Gastrocnemius medialis (tissue), 4 donors: ENCODE measurements around the gene SMC3. TPM values are rescaled to one million over a fixed set of nuclear protein-coding genes. Genes with fewer than 3 reads are reported as not detected.
A peak's percentile ranks its signal among the peaks of the same experiment; 100 is the strongest.

Experiments used
- ATAC-seq, 2 donors: fragments of 150-250 bp; one replicate each; pipeline ENCODE4 v1.9.1; 2016
- DNase-seq, 2 donors: peaks; one replicate each; pipeline ENCODE4 v3.0.0-alpha.2; 2019
- H3K27ac ChIP-seq, 4 donors: fragments of 200-600 bp; sonication (generic); 1 replicate in 1 of 4; 2 replicates in 3 of 4; pipeline ENCODE4 v1.5.1; 2016 to 2018; ENCODE audit warnings: mild to moderate bottlenecking in 2 of 4, moderate library complexity in 1 of 4
- H3K27me3 ChIP-seq, 3 donors: fragments of 200-600 bp; sonication (generic) in 2 of 3; 1 replicate in 1 of 3; 2 replicates in 2 of 3; pipeline versions ENCODE4 v1.5.1 to v1.6.0; 2016 to 2019; ENCODE audit warnings: mild to moderate bottlenecking in 1 of 3, moderate library complexity in 1 of 3
- H3K36me3 ChIP-seq, 2 donors: fragments of 200-600 bp; sonication (generic) in 1 of 2; one replicate each; pipeline ENCODE4 v1.5.1; 2017 to 2018
- H3K4me1 ChIP-seq, 2 donors: fragments of 200-600 bp; sonication (generic) in 1 of 2; one replicate each; pipeline ENCODE4 v1.5.1; 2016 to 2017; ENCODE audit warnings: mild to moderate bottlenecking in 2 of 2
- H3K4me3 ChIP-seq, 4 donors: fragments of 200-600 bp; sonication (generic) in 3 of 4; 1 replicate in 1 of 4; 2 replicates in 3 of 4; pipeline ENCODE4 v1.5.1; 2016 to 2019; ENCODE audit warnings: mild to moderate bottlenecking in 2 of 4
- H3K9me3 ChIP-seq, 3 donors: fragments of 200-600 bp; sonication (generic) in 2 of 3; 1 replicate in 1 of 3; 2 replicates in 2 of 3; pipeline ENCODE4 v1.5.1; 2016 to 2019
- CTCF ChIP-seq, 5 experiments: fragments of 450-650 bp in 3 of 5; fragments of 200-600 bp in 2 of 5; sonication (generic) in 2 of 5; IDR thresholded peaks in 4 of 5; conservative IDR thresholded peaks in 1 of 5; 1 replicate in 4 of 5; 2 replicates in 1 of 5; pipeline ENCODE4 v1.5.1; 2016 to 2019; ENCODE audit warnings: antibody characterized with exemption in 5 of 5, mild to moderate bottlenecking in 3 of 5, moderate library complexity in 3 of 5
- POLR2A ChIP-seq, 2 donors: fragments of 450-650 bp; IDR thresholded peaks; one replicate each; pipeline ENCODE4 v1.6.1; 2017; ENCODE audit warnings: antibody characterized with exemption in 2 of 2, mild to moderate bottlenecking in 2 of 2, moderate library complexity in 2 of 2
- in situ Hi-C, 4 donors: fragments of 200-750 bp; cut with MboI; loops; one replicate each; pipeline versions ENCODE4 v1.15.0 to v1.8.0; 2017; ENCODE audit warnings: low sequenced_read_pairs in 4 of 4
- intact Hi-C: fragments of 100-400 bp; cut with DNase I; formaldehyde crosslinking; loops from one replicate; pipeline ENCODE4 v1.15.1; 2023; ENCODE audit warnings: low total_unique reads
- total RNA-seq, 4 donors: library from RNA; depleted of rRNA; stranded (reverse); fragments of >200 nt; gene quantifications; one replicate each; pipeline versions ENCODE4 v1.1.0 to v1.2.3, GENCODE V29; 2016

The SMC3 gene
- total RNA-seq, 4 donors from 2014 or later = 19.5 to 25.9 (median 21.9) TPM

GRCh38 chr10:110641256-110641655, 73.8 kb downstream of the SMC3 start:
- in situ Hi-C loops = no loop called here
- TF ChIP-seq POLR2A (IDR thresholded peaks at IDR 0.05) = no peak
- TF ChIP-seq CTCF (IDR thresholded peaks at IDR 0.05 in 4 of 5, conservative IDR thresholded peaks at IDR 0.05 in 1 of 5) = no peak
- H3K4me1 ChIP-seq = peaks cover 22 to 42% of the 10 kb centered on the region in 2 donors
- no peaks in the 10 kb centered on the region for H3K9me3 ChIP-seq
- ATAC-seq (peak; percentile 27 to 48), DNase-seq (peak; percentile 29 to 67)
- peak overlapping the region; percentile 20 to 91 (median 47) for H3K27ac ChIP-seq
- intact Hi-C loops = no loop called here
- H3K36me3 ChIP-seq = no peaks in the 10 kb centered on the region
- H3K27me3 ChIP-seq = peaks cover 0 to 4% (median 0%) of the 10 kb centered on the region in 3 donors
- H3K4me3 ChIP-seq = no peak overlapping the region

GRCh38 chr10:110642204-110643034, 74.9 kb downstream of the SMC3 start:
- no peak for TF ChIP-seq POLR2A (IDR thresholded peaks at IDR 0.05)
- no peak for TF ChIP-seq CTCF (IDR thresholded peaks at IDR 0.05 in 4 of 5, conservative IDR thresholded peaks at IDR 0.05 in 1 of 5)
- peak overlapping the region; percentile 77 to 91 (median 88) for H3K27ac ChIP-seq
- H3K4me3 ChIP-seq = no peak overlapping the region
- ATAC-seq = no peak
- H3K9me3 ChIP-seq = no peaks in the 10 kb centered on the region
- intact Hi-C loops (no loop called here), in situ Hi-C loops (no loop called here)
- peaks cover 15 to 30% of the 10 kb centered on the region in 2 donors for H3K4me1 ChIP-seq
- no peak for DNase-seq
- no peaks in the 10 kb centered on the region for H3K36me3 ChIP-seq
- H3K27me3 ChIP-seq = peaks cover 0 to 4% (median 0%) of the 10 kb centered on the region in 3 donors

- in situ Hi-C loops (no loop called here), intact Hi-C loops (no loop called here)
- Histone ChIP-seq H3K9me3 (no peaks in the 10 kb centered on the region), H3K36me3 (no peaks in the 10 kb centered on the region), H3K27ac (peak overlapping the region; percentile 77 to 91 (median 88)), H3K4me1 (peaks cover 7 to 24% of the 10 kb centered on the region in 2 donors), H3K27me3 (peaks cover 0 to 4% (median 0%) of the 10 kb centered on the region in 3 donors), H3K4me3 (peak overlapping the region; percentile 63 to 93 (median 78))
- ATAC-seq = peak in 1 of 2 donors; percentile 48
- DNase-seq = peak in 1 of 2 donors; percentile 42
- TF ChIP-seq POLR2A (IDR thresholded peaks at IDR 0.05) = no peak
- no peak for TF ChIP-seq CTCF (IDR thresholded peaks at IDR 0.05 in 4 of 5, conservative IDR thresholded peaks at IDR 0.05 in 1 of 5)
These were observed 75.6 kb downstream of the SMC3 start for GRCh38 chr10:110643035-110643652.

GRCh38 chr10:110643653-110644597, 76.4 kb downstream of the SMC3 start, which contains the start of gene RBM20:
Gene RBM20 (plus strand): TSS chr10:110644336. CDS start chr10:110644455, 119 bp downstream.
- DNase-seq (peak; percentile 24 to 75), ATAC-seq (peak; percentile 69 to 72)
- Histone ChIP-seq H3K9me3 (no peaks in the 10 kb centered on the region), H3K27me3 (peaks cover 0 to 4% (median 0%) of the 10 kb centered on the region in 3 donors), H3K4me3 (peak within 1 kb of the TSS; percentile 63 to 93 (median 78)), H3K4me1 (peaks cover 5 to 25% of the 10 kb centered on the region in 2 donors), H3K36me3 (no peaks in the 10 kb centered on the region), H3K27ac (peak within 1 kb of the TSS; percentile 77 to 91 (median 88))
- intact Hi-C loops = no loop called here
- TF ChIP-seq POLR2A (IDR thresholded peaks at IDR 0.05) = peak; percentile 78 to 79
- TF ChIP-seq CTCF (IDR thresholded peaks at IDR 0.05 in 4 of 5, conservative IDR thresholded peaks at IDR 0.05 in 1 of 5) = peak in 1 of 5 experiments; percentile 21
- in situ Hi-C loops = no loop called here
